ENCODE results near the gene CSNK1A1L. TPM values are rescaled to one million over a fixed set of nuclear protein-coding genes. Genes with fewer than 3 reads are reported as not detected.

The CSNK1A1L gene
- total and polyA plus RNA-seq, 2 of the 13 experiments (the other 11 are each of a cell fraction or from before 2014, with no cell fraction given), result not detected

DNA sequence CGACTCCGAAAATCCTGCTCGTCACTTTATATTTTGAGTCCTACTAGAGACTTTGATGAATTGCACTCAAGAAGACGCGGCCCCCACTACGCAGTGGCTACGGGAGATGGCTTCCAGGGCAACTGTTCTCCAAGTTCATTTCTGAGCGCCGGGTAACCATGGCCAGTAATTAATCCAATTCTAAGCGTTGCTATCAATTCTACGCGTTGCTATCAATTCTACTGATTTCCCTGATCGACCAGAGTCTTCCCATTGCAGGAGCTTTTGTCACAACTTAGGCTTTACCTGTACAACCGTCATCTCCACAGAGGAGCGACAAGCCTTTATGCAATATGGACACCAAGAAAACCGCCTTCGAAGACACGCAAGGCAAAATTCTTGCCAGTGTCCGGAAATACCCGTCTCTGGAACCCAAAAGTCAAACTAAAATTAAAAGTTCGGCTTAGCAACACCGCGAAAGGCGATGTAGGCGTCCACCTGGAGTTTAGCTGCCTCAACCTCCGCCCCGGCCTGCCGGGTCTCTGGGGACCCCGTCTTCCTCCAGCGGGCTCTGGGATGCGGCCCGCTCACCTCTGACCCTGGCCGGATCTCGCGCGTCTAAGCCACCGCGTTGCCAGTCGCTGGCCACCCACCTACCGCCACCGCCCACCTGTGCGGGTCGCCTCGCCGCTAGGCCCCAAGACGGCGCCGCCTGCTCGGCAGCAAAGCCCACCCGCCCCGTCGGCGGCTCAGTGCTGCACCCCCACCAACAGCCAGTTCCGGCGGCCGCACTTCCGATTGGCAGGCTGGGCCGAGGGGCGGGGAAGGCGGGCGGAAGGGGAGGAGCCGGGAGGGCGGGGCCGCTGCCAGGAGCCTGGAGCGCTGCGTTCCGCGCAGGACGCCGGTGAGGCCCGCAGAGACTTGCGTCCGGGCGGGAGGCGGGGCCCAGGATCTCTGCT is 46.3 kb downstream of the CSNK1A1L start, which contains the start of gene SUPT20H (continued):
- TF ChIP-seq, protein P1, sequence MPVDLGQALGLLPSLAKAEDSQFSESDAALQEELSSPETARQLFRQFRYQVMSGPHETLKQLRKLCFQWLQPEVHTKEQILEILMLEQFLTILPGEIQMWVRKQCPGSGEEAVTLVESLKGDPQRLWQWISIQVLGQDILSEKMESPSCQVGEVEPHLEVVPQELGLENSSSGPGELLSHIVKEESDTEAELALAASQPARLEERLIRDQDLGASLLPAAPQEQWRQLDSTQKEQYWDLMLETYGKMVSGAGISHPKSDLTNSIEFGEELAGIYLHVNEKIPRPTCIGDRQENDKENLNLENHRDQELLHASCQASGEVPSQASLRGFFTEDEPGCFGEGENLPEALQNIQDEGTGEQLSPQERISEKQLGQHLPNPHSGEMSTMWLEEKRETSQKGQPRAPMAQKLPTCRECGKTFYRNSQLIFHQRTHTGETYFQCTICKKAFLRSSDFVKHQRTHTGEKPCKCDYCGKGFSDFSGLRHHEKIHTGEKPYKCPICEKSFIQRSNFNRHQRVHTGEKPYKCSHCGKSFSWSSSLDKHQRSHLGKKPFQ (CRISPR knock-in tag; IDR thresholded peaks at IDR 0.05; ENCODE audit: insufficient replicate concordance), result no peak
- no peak; a peak in 1 of 4 replicates for TF ChIP-seq NR2F1 (CRISPR knock-in tag; IDR thresholded peaks at IDR 0.05)
- TF ChIP-seq ZSCAN22 (CRISPR knock-in tag; IDR thresholded peaks at IDR 0.05), result no peak
- TF ChIP-seq LBX2 (CRISPR knock-in tag; IDR thresholded peaks at IDR 0.05; ENCODE audit: borderline replicate concordance), result no peak
- TF ChIP-seq KAT2B (IDR thresholded peaks at IDR 0.05; ENCODE audit: borderline replicate concordance, low read depth, low read length), result no peak
- no peak for TF ChIP-seq RAD51 (IDR thresholded peaks at IDR 0.05; ENCODE audit: borderline replicate concordance)
- TF ChIP-seq SKIL (CRISPR knock-in tag; IDR thresholded peaks at IDR 0.05; ENCODE audit: borderline replicate concordance), result no peak; the same call in 1 of the 2 replicates
- peak; percentile 72; the same call in 1 of the 2 replicates for TF ChIP-seq FOXC1 (CRISPR knock-in tag; IDR thresholded peaks at IDR 0.05; ENCODE audit: borderline replicate concordance)
- TF ChIP-seq ZNF879 (CRISPR knock-in tag; IDR thresholded peaks at IDR 0.05), result peak; percentile 22; the same call in 1 of the 2 replicates
- TF ChIP-seq TCF7L2 (IDR thresholded peaks at IDR 0.05; ENCODE audit: low read depth, low read length), result no peak
- TF ChIP-seq ZFYVE20 (CRISPR knock-in tag; IDR thresholded peaks at IDR 0.05; ENCODE audit: borderline replicate concordance, low read depth), result no peak
- peak; percentile 62; the same call in 1 of the 2 replicates for TF ChIP-seq ZNF724P (CRISPR knock-in tag; IDR thresholded peaks at IDR 0.05; ENCODE audit: borderline replicate concordance)
- no peak for TF ChIP-seq CHD4 (IDR thresholded peaks at IDR 0.05; ENCODE audit: borderline replicate concordance, low read length)
- TF ChIP-seq PHF5A (CRISPR knock-in tag; IDR thresholded peaks at IDR 0.05; ENCODE audit: low read depth, unreplicated experiment), result no peak
- TF ChIP-seq ZNF572 (CRISPR knock-in tag; IDR thresholded peaks at IDR 0.05), result no peak
- TF ChIP-seq ZNF230 (CRISPR knock-in tag; IDR thresholded peaks at IDR 0.05), result peak; percentile 61; the same call in 1 of the 2 replicates
- TF ChIP-seq, protein P2, sequence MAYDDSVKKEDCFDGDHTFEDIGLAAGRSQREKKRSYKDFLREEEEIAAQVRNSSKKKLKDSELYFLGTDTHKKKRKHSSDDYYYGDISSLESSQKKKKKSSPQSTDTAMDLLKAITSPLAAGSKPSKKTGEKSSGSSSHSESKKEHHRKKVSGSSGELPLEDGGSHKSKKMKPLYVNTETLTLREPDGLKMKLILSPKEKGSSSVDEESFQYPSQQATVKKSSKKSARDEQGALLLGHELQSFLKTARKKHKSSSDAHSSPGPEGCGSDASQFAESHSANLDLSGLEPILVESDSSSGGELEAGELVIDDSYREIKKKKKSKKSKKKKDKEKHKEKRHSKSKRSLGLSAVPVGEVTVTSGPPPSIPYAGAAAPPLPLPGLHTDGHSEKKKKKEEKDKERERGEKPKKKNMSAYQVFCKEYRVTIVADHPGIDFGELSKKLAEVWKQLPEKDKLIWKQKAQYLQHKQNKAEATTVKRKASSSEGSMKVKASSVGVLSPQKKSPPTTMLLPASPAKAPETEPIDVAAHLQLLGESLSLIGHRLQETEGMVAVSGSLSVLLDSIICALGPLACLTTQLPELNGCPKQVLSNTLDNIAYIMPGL (CRISPR knock-in tag; IDR thresholded peaks at IDR 0.05; ENCODE audit: borderline replicate concordance in 1 of 2, low read depth in 1 of 2), result peak; percentile 75 to 86
- TF ChIP-seq ZC3H4 (CRISPR knock-in tag; IDR thresholded peaks at IDR 0.05; ENCODE audit: borderline replicate concordance), result no peak
- no peak for TF ChIP-seq FOXK1 (CRISPR knock-in tag; IDR thresholded peaks at IDR 0.05; ENCODE audit: borderline replicate concordance, low read depth)
- TF ChIP-seq SSRP1 (CRISPR knock-in tag; IDR thresholded peaks at IDR 0.05), result no peak
- no peak for TF ChIP-seq NONO (IDR thresholded peaks at IDR 0.05)
- peak; percentile 80 for TF ChIP-seq NONO (CRISPR knock-in tag; conservative IDR thresholded peaks at IDR 0.05)
- TF ChIP-seq ZMAT3 (CRISPR knock-in tag; conservative IDR thresholded peaks at IDR 0.05), result no peak; the same call in 1 of the 2 replicates
